ENCODE measurements around the gene ALKBH3.

- TF ChIP-seq CTCF (IDR thresholded peaks at IDR 0.05; ENCODE audit: insufficient read depth, low read length) (no peak), GABPA (IDR thresholded peaks at IDR 0.05; ENCODE audit: low read depth) (no peak)
Observed at GRCh38 chr11:43959321-43959995, 78.8 kb downstream of the ALKBH3 start.
